GM18858 (cell line): Measurements from ENCODE around the gene POTEI.
A peak's percentile ranks its signal among the peaks of the same experiment; 100 is the strongest.
"Not testable (repeated sequence)": the region's sequence is repeated elsewhere in the genome, so short reads cannot be mapped to it uniquely, and the experiment has no call there.

ENCODE experiments used
- ATAC-seq: cut with Tn5 transposase; IDR thresholded peaks from one replicate; pipeline ENCODE4 v1.9.1; 2021; ENCODE audit not compliant: unreplicated experiment

The POTEI gene

DNA sequence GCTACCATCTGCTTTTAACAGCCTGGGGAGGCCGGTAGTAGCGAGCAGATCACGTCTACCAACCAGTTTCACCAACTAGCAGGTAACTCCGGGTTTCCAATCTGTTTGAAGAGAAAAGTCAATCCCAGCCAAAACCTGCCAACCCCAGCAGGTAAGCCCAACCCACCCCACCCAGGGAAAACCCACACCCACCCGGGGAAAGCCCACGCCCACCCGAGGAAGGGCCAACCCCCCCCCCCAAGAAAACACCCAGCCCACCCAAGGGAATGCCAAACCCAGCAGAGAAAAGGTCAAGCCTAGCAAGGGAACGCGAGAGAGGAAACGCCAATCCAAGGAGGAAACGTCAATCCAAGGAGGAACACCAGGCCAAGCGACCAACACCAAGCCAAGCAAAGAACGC, at the start of gene POTEI:
TSS of gene POTEI (minus strand) at position 101 of the 400 bp plus-strand sequence. CDS start at position 8, 93 bp downstream.
- not testable (repeated sequence) for ATAC-seq

DNA sequence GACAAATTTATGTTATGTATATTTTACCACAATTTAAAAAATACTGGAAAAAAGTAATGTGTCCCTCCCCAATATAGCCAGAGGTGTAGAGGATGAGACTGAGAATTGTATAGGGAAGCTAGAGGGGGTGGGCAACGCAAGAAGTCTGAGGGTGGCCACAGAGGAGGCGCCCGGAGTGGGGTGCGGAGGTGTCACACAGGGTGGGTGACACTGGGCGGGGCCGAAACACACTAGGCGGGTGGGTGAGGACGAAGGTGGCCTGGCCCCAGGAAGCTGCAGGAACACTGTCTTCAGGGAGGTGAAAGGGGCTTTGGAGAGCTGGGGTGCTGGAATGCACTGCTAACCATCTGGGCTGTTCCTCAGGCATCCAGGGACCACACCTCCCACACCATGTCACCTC, 47.3 kb upstream of the POTEI start:
- ATAC-seq: not testable (repeated sequence)

DNA sequence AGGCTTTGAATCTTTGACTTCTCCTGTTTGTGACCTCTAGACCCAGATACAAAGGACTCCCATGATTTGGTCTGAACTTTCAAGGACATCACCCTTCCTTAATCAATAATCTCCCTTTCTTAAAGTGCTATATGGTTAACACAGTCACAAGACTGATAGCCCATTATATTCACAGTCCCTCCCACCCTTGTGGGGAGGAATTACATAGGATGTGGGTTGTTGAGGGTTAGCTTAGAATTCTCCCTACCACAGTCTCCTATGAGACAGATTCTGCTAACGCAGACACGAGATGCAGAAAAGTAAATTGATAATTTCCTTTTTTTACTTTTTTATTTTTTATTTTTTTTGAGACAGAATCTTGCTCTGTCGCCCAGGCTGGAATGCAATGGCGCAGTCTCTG, 45.0 kb upstream of the POTEI start:
- not testable (repeated sequence) for ATAC-seq

DNA sequence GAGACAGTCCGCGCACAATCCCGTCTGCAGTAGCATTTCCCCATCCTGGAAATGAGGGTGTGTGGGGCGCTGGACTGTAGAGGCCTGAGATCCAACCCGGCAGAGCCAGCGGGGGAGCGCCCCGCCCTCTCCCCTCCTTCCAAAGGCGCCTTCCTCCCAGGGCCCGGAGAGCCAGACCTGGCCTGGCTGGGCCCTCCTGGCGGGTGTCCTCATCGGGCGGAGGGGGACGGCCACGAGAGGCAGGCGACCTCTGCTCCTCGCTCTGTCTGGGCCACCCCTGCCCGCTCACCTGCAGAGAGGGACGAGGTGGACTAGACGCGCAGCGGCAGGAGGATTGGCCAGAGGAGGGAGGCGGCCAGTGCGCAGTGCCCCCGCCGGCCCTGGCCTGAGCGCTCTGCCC, 40.3 kb upstream of the POTEI start:
- ATAC-seq: not testable (repeated sequence)

DNA sequence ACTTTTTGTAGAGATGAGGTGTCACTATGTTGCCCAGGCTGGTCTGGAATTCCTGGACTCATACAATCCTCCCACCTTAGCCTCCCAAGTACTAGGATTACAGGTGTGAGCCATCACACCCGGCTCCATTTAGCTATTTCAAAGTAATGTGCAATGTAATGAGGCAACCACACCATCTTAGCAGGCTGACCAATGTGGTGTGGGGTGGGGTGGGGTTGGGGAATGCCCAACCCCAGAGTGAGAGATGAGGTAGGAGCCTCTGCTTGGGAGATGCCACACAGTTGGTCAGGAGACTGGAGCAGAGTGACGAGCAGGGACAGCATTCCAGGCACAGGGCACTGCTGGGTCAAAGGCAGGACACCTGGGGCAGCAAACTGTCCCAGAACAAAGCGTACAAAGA, 39.3 kb upstream of the POTEI start:
- ATAC-seq: not testable (repeated sequence)

DNA sequence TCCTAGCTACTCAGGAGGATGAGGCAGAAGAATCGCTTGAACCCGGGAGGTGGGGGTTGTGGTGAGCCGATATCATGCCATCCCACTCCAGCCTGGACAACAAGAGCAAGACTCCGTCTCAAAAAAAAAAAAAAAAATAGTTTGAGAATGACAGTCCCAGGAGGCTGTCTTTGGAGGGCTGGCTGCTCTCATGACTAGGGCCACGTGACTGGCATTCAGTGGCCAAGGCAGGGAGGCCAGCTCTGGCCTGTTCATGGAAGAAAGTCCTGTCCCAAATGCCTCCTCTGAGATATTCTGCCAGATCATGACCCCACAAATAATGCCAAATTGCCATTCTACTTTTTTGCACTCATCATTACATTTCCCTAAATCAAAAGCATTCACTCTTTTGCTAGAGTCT, 35.9 kb upstream of the POTEI start:
- not testable (repeated sequence) for ATAC-seq

DNA sequence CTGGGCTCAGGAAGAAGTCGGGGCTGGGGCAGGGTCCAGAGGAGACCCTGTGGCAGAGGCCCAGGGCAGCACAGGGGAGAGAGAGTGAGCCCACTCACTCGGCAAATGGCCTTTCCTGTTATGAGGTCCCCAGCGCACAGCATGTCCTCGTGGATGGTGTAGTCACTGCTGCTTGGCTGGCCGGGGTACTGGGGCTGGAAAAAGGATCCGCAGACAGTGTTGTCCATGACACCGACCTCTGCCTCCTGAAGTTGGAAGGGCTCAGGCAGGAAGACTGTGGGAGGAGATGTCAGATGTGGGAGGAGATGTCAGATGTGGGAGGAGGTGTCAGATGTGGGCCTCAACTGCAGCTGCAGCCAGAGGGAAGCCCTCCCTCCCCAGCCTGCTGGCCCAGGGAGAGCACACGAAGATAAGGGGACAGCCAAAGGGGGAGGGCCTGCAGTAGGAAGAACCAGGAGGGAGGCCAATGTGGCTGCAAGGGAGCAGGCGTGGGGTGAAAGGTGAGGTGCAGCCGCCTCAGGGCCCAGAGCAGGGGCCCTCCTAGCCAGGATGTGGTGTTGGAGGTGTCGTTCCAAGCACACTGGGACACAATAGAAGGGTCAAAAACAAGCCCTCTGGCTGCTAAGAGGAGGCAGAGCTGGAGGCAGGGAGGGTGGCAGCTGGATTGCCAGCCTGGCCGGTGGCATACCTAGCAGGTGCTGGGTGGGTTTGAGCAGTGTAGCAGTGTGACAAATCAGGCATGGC, 34.8 kb upstream of the POTEI start:
- ATAC-seq: not testable (repeated sequence)

DNA sequence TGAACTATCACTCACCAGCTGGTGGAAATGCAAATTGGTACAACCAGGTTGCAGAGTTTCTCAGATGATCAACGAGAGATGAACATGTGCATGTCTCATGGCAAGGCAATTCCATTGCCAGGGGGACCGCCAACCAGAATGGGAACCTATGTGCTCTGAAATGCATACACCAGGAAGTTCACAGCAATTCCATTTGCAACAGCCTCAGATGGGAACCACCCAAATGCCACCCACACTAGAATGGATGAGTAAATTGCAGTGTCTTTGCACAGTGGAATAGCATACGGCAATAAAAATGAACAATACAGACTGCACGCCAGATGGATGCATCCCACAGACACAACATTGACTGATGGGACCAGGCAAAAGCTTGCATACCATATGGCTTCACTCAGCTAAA, 33.7 kb upstream of the POTEI start:
- not testable (repeated sequence) for ATAC-seq

DNA sequence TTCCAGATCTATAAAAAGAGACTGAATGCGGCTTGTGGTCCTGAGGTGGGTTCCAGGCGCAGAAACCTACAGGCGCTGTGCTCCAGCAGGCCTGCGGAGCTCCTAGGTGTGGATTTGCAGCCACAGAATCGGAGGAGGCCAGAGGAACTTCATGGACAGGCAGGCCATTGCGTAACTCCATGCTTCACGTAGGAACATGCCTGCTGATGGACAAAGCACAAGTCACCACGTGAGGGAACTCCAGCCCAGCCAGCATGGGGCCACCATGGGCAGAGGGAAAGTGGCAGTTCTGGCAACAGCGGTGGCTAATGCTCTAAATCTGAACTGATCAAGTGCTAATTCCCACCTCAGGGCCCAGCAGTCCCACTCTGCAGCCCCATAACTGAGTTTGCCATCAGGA, 29.1 kb upstream of the POTEI start:
- ATAC-seq: not testable (repeated sequence)

GRCh38 chr2:130536654-130537053, 27.5 kb upstream of the POTEI start:
- ATAC-seq: not testable (repeated sequence)

- ATAC-seq: not testable (repeated sequence)
These were observed 22.5 kb upstream of the POTEI start for GRCh38 chr2:130531672-130532071.

DNA sequence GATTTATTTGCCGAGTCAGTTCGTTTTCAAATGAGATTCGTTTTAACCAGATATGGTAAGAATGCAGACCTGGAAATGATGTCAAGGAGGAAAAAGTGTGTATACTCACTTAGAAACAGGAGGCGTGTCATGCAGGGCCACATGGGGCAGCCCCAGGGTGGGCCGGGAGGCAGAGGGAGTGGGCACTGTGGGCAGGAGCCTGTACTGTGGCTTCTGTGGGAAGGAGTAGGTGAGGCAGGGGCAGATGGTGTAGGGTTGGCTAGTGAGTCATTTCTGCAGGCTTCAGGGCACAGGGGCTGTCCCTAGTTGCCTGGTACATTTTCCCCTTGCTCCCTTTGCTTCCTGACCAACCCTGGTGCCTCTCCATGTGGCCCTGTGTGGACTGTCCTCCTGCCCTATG, 22.1 kb upstream of the POTEI start:
- peak; percentile 91 for ATAC-seq

GRCh38 chr2:130530212-130530611, 21.1 kb upstream of the POTEI start:
- ATAC-seq: not testable (repeated sequence)

GRCh38 chr2:130529545-130529944, 20.4 kb upstream of the POTEI start:
- not testable (repeated sequence) for ATAC-seq

- not testable (repeated sequence) for ATAC-seq
These were observed 18.3 kb upstream of the POTEI start for GRCh38 chr2:130527365-130527967.

DNA sequence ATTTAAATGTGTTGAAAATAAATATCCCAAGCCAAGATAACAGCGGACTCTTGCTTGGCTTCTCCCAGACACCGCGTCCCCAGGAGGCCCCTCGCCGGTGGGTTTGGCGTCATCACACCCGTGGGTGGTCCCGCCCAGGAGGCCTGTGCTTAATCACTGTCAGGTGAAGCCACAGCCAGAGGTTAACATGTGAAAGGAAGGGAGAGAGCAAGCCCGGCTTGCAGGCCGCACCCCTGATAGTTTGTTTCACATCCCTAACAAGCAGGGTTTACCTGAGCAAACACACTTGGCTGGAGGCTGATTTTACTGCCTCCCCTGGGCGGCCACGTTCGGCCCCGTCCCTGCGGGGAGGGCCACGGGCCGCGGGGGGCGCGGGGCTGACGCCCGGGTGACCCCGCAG, 13.3 kb upstream of the POTEI start:
- not testable (repeated sequence) for ATAC-seq

DNA sequence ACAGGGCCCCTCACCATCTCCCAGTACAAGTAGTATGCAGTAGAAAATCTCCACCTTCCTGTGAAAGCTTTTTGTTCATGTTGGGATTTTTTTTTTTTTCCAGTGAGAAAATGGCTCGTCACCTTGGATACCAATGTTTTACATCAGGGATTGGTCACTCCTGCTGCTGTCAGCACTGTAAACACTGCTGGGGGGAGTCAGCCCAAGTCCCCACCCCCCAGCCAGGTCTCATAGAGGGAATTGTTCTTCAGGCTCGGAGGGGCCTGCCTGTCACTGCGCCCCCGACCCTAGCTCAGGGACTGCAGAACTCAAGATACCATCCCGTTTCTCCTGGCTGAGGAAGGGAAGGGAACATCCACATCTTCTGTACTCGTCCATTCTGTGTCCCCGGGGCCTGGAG, 11.9 kb upstream of the POTEI start, which contains the start of gene CFC1B:
TSS of gene CFC1B (plus strand) at position 231 of the 400 bp plus-strand sequence. CDS start 263 bp downstream, outside the sequence.
- ATAC-seq: not testable (repeated sequence)

- not testable (repeated sequence) for ATAC-seq
These were observed 9.5 kb upstream of the POTEI start for GRCh38 chr2:130518516-130519106.

DNA sequence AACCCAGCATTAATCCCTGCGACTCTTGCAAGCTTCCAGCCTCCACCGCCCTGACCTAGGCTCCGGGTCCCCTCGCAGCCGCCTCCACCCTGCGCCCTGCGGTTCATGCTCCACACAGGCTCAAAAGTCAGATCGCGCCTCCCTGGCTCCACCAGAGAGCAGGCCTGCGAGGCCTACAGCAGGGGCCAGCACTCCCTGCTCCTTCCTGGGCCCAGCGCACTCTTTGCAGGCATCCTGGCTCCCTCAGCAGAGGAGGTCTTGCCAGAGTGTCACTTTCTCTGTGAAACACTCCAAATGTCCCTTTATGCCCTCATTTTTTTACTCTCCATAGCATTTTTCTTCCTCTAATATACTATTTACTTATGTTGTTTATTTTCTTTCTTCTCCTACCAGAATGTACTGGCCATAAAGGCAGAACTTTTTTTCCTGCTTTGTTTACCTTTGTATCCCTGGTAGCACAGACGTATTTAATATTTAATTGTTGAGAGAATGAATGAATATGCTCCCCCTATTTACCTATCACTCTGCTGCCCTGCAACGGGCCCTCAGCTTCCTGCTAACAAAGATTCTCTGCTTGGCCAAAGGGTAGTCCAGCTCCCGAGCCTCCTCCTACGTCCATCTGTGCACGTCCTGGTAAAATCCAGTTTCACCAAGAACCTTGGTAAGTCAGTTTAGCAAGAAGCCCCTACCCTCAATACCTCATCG, 2.8 kb upstream of the POTEI start:
- ATAC-seq: not testable (repeated sequence)

- not testable (repeated sequence) for ATAC-seq
These were observed 1.9 kb upstream of the POTEI start for GRCh38 chr2:130510807-130511746.
